ENCODE measurements around the gene WDR43.

DNA sequence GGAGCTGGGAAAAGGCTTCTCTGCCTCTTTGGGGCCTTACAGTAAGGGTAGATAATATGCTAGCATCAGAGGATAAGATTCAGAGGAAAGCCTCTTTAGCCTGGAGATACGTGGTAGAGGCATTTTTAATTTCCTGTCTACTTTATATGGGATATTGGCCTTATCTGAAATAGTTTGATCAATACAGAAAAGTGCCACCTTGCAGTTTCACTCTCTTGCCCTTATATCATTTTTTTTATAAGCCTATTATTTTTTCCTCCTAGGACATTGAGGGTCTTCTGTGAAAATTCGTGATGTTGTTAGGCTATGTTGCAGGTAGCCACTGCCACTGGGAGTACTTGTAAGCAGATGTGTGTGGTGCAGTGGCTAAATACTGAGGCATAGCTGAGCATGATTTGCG is 46.5 kb downstream of the WDR43 start:
- no peak for TF ChIP-seq POLR2A (IDR thresholded peaks at IDR 0.05)
- TF ChIP-seq, protein P1, sequence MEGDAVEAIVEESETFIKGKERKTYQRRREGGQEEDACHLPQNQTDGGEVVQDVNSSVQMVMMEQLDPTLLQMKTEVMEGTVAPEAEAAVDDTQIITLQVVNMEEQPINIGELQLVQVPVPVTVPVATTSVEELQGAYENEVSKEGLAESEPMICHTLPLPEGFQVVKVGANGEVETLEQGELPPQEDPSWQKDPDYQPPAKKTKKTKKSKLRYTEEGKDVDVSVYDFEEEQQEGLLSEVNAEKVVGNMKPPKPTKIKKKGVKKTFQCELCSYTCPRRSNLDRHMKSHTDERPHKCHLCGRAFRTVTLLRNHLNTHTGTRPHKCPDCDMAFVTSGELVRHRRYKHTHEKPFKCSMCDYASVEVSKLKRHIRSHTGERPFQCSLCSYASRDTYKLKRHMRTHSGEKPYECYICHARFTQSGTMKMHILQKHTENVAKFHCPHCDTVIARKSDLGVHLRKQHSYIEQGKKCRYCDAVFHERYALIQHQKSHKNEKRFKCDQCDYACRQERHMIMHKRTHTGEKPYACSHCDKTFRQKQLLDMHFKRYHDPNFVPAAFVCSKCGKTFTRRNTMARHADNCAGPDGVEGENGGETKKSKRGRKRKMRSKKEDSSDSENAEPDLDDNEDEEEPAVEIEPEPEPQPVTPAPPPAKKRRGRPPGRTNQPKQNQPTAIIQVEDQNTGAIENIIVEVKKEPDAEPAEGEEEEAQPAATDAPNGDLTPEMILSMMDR (IDR thresholded peaks at IDR 0.05): no peak

Measured in adrenal gland (tissue), 5 donors.